ENCODE data around the gene ARID1B.

Gene ARID1B

GRCh38 chr6:156971153-156971885, 194.1 kb downstream of the ARID1B start:
- no peak for TF ChIP-seq CTCF (IDR thresholded peaks at IDR 0.05; ENCODE audit: low read depth, low read length, missing control alignments)
- DNase-seq (ENCODE audit: extremely low read depth, low read depth) = no peak
- no peak overlapping the region for H3K4me3 ChIP-seq (replicated peaks; ENCODE audit: low read depth, low read length)

- TF ChIP-seq CTCF (IDR thresholded peaks at IDR 0.05; ENCODE audit: low read depth, low read length, missing control alignments) = no peak
- no peak for DNase-seq (ENCODE audit: extremely low read depth, low read depth)
- H3K4me3 ChIP-seq (replicated peaks; ENCODE audit: low read depth, low read length) = no peak overlapping the region
Observed at GRCh38 chr6:156972145-156972544, 195.0 kb downstream of the ARID1B start.

DNA sequence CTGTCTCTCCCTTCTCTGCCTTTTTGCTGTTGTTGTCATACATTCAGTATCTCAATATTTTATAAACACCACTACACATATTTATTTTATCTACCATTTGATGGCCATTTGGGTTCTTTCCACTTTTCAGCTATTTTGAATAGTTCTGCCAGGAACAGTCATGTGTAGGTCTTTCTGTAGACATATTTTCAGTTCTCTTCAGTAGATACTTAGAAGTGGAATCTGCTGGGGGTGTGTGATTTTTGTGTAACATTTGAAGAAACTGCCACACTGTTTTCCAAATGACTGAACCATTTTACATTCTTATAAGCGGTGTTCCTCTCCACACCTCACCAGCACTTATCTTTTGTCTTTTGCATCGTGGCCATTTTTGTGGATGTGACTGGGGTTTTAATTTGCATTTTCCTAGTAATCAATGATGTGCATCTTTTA, 197.7 kb downstream of the ARID1B start:
- H3K4me3 ChIP-seq (replicated peaks; ENCODE audit: low read depth, low read length) = no peak overlapping the region
- DNase-seq (ENCODE audit: extremely low read depth, low read depth) = no peak
- no peak for TF ChIP-seq CTCF (IDR thresholded peaks at IDR 0.05; ENCODE audit: low read depth, low read length, missing control alignments)

- H3K4me3 ChIP-seq (replicated peaks; ENCODE audit: low read depth, low read length) = no peak overlapping the region
- no peak for DNase-seq (ENCODE audit: extremely low read depth, low read depth)
- no peak for TF ChIP-seq CTCF (IDR thresholded peaks at IDR 0.05; ENCODE audit: low read depth, low read length, missing control alignments)
Observed at GRCh38 chr6:156975414-156975813, 198.2 kb downstream of the ARID1B start.

GRCh38 chr6:156976216-156977127, 199.3 kb downstream of the ARID1B start:
- H3K4me3 ChIP-seq (replicated peaks; ENCODE audit: low read depth, low read length) = no peak overlapping the region
- TF ChIP-seq CTCF (IDR thresholded peaks at IDR 0.05; ENCODE audit: low read depth, low read length, missing control alignments) = no peak
- DNase-seq (ENCODE audit: extremely low read depth, low read depth) = no peak

GRCh38 chr6:156977527-156978291, 200.5 kb downstream of the ARID1B start:
- no peak overlapping the region for H3K4me3 ChIP-seq (replicated peaks; ENCODE audit: low read depth, low read length)
- no peak for TF ChIP-seq CTCF (IDR thresholded peaks at IDR 0.05; ENCODE audit: low read depth, low read length, missing control alignments)
- DNase-seq (ENCODE audit: extremely low read depth, low read depth) = no peak
